Right ventricle myocardium inferior (tissue), 1 donor: ENCODE results near the gene BPHL. TPM values are rescaled to one million over a fixed set of nuclear protein-coding genes. Genes with fewer than 3 reads are reported as not detected.
"Not testable (repeated sequence)": the region's sequence is repeated elsewhere in the genome, so short reads cannot be mapped to it uniquely, and the experiment has no call there.

Source experiments
- ATAC-seq: fragments of 200-7000 bp; cut with Tn5 transposase; one replicate; pipeline ENCODE4 v1.9.1; 2020; ENCODE audit warnings: mild to moderate bottlenecking, moderate library complexity
- DNase-seq: peaks from one replicate; pipeline ENCODE4 v3.0.0; 2021; ENCODE audit errors: missing footprints
- intact Hi-C: fragments of 100-400 bp; cut with DNase I; formaldehyde crosslinking; loops from one replicate; pipeline ENCODE4 v1.11.0; 2022
- total RNA-seq: library from RNA; stranded (reverse); fragmentation: NEBNext Ultra II Directional; extraction: Animal tissue kit (Norgen Biotek cat#: 25700); gene quantifications from one replicate; pipeline ENCODE4 v1.2.1, GENCODE V29; 2021
- donor health status: DM: no; HTN: yes; CAD: no; lungs with severe emphysema.

Gene BPHL
- total RNA-seq, 1 donor from 2014 or later = 19.0 TPM

DNA sequence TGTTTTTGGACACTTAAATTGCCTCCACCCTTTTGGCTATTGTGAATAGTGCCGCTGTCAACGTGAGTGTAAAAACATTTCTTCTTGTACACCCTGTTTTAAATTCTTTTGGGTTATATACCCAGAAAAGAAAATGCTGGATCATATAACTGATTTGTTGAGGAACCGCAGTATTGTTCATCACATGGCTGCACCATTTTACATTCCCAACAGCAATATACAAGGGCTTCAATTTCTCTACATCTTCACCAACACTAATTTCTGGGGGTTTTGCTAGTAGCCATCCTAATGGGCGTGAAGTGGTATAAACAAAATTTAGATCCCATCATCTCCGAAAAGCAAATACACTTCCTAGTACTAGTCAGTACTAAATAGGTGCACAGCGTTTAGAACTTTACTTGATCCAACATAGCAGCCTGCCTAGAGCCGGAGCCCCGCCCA is 579 bp upstream of the BPHL start:
- DNase-seq = no peak
- ATAC-seq = no peak
- intact Hi-C loops = loop anchor here (2.0 kb wide), 1 partner anchor 119 kb away; the partner anchor contains the start of gene NQO2

DNA sequence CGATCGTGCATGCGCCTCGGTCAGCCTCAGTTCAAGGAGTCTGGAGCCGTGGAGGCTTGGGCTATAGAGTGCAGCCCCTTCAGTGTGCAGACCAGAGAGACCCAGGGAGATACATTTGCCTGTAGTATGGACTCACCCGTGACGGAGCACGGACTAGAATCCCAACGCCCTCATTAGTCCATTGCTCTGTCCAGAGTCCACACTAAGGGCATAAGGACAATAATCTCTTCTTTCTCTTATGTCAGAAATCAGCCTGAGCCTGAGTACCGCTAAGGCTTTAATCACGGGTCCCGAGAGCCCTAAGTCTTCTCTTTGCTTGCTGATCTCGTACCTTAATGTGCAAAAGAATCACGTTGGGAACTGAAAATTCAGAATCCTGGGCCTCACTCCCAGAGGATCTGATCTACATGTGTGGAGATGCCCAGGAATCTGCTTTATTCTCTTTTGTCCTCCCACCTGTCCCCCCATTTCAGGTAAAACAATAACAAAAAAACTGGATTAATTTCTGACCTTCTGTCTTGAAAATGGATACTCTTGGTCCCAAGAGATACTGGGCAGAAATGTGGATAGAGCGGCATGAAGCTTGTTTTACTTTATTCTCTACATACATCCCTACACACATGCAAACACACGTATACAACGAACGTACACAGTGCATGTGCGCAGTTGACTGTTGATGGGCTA is 671 bp downstream of the BPHL start:
- intact Hi-C loops = loop anchor here (2.0 kb wide), 1 partner anchor 120 kb away; the partner anchor contains the start of gene NQO2
- no peak for DNase-seq
- peak; percentile 9 for ATAC-seq

DNA sequence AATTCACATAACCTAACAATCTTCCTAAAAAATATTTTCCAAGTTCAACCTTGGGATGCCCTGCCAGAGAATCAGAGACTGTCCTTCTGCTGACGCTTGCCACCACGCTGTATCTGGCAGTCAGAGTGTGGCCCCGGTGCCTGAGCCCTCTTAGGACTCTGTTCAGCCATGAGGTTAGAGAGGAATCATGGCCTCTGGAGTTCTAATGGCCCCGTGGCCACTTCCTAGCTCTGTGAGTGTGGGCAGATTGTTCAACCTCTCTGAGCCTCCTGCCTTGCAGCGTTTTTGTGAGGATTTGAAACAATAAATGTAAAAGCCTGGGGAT is 2.2 kb downstream of the BPHL start:
- intact Hi-C loops = loop anchor here (10.0 kb wide), 1 partner anchor 614 kb away; no protein-coding TSS in a partner anchor
- ATAC-seq (no peak), DNase-seq (no peak)

DNA sequence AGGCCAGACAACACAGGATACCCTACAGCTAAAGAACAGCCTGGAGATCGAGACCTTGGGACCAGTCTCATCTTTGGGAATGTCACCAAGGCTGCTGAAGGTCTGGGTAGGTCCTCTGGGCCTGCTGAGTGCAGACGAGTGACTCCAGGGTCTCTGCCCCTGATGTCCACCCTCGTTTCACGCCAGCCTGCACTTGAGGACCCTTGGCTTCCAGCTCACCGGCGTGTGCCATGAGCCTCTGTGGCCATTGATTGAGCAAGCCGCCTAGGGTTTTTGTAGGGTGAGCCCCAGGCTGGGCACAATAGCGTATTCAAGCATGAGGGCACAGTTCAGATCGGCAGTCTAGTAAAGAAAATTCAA is 4.3 kb downstream of the BPHL start:
- intact Hi-C loops = loop anchor here (10.0 kb wide), 1 partner anchor 612 kb away; no protein-coding TSS in a partner anchor
- ATAC-seq = no peak
- no peak for DNase-seq

DNA sequence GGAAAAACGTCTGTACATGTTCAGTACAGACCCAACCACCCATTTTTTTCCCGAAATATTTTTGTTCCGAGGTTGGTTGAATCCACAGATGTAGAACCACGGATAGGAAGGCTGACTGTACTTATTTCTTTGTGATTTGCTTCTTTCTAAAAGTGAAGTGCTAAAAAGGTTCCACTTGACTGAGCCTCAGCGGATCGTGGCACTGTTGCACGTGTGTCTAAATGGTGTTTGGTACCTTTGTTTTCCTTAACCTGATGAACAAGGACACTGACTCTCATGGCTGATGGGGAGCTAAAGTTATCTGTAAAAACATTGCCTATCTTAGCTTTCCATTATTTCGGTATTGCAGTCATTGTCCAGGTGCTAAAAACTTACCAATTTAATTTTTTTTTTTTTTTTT is 6.2 kb downstream of the BPHL start:
- DNase-seq = no peak
- ATAC-seq = no peak
- intact Hi-C loops = loop anchor here (10.0 kb wide), 1 partner anchor 610 kb away; no protein-coding TSS in a partner anchor

DNA sequence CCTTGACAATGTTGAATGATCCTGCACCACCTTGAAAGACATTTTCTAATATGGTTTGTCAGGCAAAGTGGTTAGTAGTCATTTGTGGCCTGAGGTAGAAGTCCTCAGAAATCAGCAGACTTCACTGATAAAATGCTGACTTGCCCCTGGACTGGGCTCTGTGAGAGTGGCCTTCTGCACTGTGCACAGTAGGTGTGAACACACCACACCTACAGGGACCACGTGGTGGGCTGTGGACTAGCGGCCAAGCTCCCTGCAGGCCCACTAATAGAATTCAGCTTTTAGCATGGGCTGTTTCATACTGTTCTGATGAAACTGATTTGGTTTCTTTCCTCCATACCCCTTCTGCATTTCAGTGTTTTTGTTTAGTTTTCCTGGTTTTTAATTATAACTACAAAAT is 7.3 kb downstream of the BPHL start:
- ATAC-seq (no peak), DNase-seq (no peak)
- intact Hi-C loops = loop anchor here (1.0 to 10.0 kb wide), 3 partner anchors 31 to 609 kb away; partner anchors contain the start of gene TUBB2A

DNA sequence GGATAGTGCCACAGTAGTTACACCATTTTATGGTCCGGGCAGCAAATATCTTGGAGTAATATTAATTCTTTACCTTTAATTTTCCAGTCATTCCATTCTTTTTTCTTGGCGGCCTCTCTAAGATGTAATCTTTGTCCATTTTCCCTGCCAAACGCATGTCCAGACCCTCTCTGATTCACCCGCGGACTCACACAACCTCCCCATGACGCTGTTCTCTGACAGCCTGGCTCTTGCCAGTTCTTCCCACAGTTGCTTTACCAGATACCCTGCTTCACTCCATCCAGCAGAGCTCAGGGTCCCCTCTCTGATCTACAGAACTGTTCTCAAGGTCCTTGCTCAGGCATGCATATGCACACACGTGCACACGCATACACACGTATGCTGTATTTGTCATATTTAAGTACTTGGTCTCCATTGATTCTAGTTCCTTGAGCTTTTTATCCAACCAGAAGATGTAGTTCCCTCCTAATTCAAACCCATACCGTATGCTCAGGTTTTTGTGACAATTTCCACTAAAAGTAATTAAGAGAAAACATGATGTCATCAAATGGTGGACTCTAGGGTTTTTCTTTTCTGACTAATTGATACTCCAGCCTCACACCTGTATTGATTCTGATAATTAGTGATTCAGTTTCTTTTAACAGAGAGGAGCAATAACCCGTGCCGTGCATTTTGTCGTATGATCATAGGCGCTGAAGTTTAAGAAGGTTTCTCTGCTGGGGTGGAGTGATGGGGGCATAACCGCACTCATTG is 10.0 kb downstream of the BPHL start:
- DNase-seq (no peak), ATAC-seq (no peak)
- intact Hi-C loops = loop anchor here (10.0 kb wide), 1 partner anchor 606 kb away; no protein-coding TSS in a partner anchor

DNA sequence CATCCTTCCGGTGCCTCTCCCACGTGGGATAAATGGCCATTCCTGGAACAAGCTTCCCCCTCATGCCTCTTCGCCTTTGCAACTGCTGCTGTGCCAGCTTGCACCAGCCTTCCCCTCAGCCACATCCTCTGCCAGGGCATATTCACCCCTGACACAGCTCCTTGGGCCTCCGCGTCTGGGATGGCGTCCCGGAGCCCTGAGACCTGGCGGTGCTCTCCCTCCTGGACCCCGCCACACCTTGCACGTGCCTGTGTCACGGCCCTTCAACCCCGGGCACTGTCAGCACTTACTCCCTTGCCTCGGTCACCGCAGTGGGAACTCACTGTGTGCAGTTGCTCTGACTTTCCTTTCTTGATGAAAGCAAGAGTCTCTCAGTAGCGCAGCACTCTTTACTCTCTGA is 13.2 kb downstream of the BPHL start:
- intact Hi-C loops = no loop called here
- DNase-seq = no peak
- ATAC-seq = no peak

DNA sequence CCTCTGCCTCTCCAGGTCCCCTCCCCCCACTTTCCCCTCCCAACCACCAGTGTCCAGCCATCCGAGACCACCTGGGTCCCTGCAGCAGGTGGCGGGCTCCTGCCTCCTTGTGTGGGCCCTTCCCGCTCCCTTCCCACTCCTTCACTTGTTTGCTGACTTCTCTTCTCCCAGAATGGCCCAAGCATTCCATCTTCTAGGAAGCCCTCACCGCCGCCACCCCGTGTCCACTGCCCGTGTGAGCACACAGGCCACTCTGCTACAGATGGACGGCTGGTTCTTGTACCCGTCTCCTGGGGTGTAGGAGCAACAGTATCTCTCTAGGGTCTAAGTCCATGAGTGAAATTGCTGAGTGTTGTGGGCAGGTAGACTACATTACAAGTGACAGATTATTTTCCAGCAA is 15.0 kb downstream of the BPHL start:
- ATAC-seq = no peak
- intact Hi-C loops = no loop called here

DNA sequence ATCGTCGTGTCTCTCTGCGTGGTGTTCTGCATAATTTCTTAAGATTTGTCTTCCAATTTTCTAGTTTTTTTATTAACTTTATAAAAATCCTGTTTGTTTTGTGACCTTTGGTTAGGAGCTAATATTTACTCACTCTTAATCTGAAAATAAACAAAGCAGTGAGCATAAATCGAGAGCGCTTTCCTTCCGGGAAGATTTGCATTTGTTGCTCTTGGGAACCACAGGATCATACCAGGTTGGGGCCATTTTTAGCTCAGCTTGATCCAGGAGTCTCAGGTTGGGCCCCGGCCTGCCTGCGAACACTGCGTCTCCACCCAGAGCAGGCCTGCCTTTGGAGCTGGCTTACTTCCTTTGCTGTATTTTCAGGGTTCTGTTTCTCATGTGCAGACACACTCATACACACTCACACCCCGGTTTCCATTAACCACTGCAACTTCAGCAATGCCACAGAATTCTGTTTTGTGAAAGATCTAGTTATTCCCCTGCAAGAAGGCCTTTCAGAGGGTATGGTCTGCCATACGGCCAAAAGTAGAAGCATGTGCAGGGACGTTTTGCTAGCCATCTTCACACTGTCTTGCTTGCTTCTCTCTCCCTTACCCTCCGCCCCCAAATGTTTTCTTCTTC is 17.3 kb downstream of the BPHL start:
- DNase-seq (no peak), ATAC-seq (no peak)
- intact Hi-C loops = no loop called here

More for the DNA sequence above, 15.0 kb downstream of the BPHL start:
- DNase-seq = no peak

DNA sequence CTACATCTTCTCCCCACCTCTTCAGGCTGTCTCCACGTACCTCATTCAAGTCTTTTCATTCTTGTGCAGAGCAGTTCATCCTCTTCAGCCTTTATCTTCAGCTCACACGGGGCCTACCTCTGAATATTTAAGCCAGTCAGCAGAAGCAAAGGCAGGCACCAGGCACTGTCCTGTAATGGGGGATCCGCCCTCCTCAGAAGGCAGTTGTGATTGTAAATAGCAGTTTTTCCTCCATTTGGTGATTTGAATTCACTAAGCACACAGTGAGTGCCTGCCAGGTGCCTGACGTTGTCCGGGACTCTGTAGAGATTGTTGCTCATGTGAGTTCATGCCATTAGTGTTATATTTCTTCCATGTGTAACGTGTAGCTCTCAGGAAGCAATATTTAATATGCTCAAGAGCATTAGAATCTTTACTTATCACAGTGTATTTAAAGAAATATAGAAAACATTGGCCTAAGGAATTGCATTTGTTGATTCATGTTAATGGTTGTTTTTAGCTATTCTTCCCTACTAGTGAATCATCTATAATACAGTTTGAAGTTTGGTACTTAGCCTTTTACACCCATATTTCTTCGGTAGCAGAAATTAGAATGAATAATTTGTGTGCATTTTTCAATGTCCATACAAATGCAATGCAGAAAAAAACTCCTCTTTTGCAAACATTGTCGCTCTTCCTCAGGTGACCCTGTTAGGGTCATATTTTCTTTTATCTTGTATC is 17.9 kb downstream of the BPHL start:
- ATAC-seq (no peak), DNase-seq (no peak)
- intact Hi-C loops = no loop called here

DNA sequence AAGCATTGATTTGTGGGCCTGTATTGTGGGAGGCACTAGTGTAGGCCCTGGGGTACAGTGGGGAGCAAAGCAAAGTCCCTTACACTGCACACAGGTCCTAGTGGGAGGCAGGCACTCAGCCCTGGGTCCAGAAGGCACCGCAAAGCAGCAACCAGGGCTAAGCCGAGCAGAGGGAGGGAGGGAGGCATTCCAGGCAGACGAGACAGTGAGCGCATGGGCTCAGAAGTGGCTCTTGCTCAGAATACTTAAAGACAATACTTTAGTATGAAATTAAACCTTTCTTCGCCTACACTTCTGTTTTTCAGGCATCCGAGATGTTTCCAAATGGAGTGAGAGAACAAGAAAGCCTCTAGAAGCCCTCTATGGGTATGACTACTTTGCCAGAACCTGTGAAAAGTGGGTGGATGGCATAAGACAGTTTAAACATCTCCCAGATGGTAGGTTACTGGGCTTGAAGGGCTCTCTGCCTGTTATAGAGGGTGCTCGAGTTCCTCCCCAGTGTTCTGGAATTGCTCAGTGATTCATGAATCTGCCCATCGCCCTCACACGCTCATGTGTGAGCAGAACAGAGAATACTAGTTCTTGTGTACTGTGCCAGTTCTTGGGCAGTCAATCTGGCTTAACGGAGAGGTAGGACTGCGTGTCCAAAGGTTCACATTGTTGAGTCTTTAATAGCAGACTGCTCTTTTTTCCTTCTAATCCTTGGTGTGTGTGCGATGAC is 18.7 kb downstream of the BPHL start:
- DNase-seq (no peak), ATAC-seq (no peak)
- intact Hi-C loops = no loop called here

DNA sequence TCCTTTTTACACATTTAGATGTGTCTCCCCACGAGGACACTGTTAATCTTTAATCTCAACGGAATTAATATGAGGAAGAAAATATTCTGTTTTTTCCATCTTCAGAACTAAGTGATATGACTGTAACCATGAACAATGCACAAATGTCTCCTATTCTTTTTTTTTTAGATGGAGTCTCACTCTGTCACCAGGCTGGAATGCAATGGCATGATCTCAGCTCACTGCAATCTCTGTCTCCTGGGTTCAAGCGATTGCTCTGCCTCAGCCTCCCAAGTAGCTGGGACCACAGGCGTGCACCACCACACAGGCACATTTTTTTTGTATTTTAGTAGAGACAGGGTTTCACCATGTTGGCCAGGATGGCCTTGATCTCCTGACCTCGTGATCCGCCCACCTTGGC is 19.4 kb downstream of the BPHL start:
- ATAC-seq, intact Hi-C loops, DNase-seq: not testable (repeated sequence)

DNA sequence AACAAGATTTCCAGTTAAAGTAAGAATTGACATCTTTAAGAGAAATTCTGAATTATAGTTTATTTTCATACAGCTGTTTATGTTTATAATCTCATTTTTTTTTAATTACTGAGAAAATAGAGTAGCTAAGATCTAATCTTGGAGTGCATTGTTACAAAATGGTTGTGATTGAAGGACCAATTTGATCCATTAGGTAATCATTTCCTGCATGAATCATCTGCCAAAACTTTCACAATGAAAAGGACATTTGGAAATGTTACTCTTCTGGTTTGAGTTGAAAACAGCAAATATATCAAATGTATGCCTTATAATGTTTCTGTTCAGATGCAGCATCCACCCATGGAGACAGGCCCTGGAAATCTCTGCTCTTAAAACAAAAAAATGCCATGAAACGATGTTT is 19.8 kb downstream of the BPHL start:
- no peak for ATAC-seq
- no peak for DNase-seq
- intact Hi-C loops = no loop called here

DNA sequence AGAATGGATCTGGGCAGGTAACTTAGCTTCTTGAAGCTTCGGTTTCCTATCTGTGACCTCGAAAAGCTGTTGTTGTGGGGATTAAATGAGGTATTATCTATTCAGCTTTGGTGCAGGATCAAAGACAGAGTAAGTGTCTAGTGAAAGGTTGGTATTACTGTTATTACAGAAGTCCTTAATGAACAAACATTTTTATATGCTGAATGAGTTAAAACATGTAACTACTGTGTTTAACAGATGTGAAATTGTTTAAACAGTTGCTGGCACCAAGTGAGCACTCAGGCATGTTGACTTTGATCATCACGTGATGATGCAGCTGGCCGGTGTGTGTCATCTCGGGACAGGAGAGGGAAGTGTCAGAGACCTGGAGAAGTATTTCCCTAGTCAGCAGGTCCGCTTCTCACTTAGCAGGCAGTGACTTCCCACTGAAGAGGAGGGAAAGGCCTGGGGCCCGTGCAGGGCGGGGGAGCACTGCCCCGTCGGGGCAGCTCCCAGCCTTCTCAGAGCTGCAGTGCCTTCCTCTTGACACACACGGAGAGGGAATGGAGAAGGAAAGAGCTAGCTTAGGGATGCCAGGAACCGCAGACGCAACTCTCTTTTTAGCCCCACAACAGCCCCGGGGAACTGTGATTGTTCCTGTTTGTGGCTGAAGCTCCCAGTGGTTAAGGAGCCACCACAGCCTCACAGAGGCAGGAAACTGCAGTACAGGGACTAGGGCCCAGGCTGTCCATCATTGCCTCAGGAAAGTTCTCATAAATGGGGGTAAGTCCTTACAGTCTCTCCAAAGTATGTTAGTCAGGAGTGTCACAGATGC is 20.8 kb downstream of the BPHL start:
- peak; percentile 86 for ATAC-seq
- intact Hi-C loops = no loop called here

DNA sequence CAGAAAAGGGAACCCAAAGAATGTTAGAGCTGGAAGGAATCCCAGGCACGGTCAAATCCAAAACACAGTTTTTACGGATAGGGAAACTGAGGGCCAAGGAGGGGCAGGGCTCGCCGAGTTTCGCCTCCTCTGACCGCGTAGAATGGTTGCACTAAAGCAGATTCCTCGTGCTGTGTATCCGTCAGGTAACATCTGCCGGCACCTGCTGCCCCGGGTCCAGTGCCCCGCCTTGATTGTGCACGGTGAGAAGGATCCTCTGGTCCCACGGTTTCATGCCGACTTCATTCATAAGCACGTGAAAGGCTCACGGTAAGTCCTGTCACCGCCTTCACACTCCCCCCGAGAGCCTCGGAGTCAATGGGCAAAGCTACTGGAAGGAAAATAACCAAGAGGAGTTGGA is 21.7 kb downstream of the BPHL start:
- intact Hi-C loops = no loop called here
- no peak for DNase-seq
- ATAC-seq = no peak

More for the DNA sequence above, 20.8 kb downstream of the BPHL start:
- DNase-seq = no peak

DNA sequence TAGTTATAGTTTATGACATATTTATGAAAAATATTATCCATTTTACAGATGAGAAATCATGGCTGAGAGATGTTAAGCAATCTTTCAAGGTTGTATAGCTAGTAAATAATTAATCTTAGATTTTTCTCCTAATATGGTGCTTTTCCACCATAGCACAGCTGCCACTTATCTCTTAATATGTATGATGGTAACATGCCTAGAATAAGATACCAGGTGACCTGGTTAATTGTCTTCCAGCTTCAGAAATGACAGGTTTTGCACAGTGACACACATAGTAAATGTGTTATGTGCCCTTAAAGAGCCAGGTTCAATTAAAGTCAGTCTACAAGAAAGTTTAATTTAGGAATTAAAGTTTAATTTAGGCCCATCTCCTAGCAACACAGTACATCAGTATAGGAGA is 24.0 kb downstream of the BPHL start:
- ATAC-seq = no peak
- DNase-seq = no peak

DNA sequence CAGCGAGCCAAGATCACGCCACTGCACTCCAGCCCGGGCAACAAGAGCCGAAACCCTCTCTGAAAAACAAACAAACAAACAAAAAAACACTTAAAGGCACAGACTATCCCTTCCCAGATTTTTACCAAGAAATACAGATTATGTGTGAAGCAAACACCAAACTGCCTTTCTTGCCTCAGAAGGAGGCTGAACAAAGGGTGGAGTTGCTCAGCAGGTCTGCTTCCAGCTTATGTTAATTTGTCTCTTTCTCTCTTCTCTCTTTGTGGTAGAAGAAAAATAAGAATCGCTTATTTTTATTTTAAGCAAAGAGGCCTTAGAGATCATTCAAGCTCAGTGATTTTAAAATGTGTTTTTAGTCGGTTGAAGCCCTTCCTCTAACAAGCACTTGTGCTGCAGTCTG is 24.6 kb downstream of the BPHL start:
- ATAC-seq (no peak), DNase-seq (no peak)
- intact Hi-C loops = no loop called here

More for the DNA sequence above, 24.0 kb downstream of the BPHL start:
- intact Hi-C loops = no loop called here
